GM12878 (cell line): Measurements from ENCODE around the gene SMIM43. TPM values are rescaled to one million over a fixed set of nuclear protein-coding genes. Genes with fewer than 3 reads are reported as not detected.

Source experiments
- ATAC-seq: fragments of 200-7000 bp; cut with Tn5 transposase; 3 replicates; pipeline ENCODE4 v1.9.1; 2020; ENCODE audit warnings: mild to moderate bottlenecking, moderate library complexity
- BruUV-seq: library from RNA; stranded (reverse); fragments of 400-500 nt; replicated peaks from 2 replicates; lab custom pipeline; 2021; lab: Mats Ljungman, UMichigan
- CTCF ChIA-PET: fragments of 300-600 bp; sonication (Branson Sonifier 250); formaldehyde crosslinking; extraction: SDS; loops from one replicate; lab custom pipeline; 2021; ENCODE audit warnings: inconsistent platforms; lab: Yijun Ruan, JAX
- POLR2A ChIA-PET: fragments of 350-600 bp; formaldehyde crosslinking; extraction: SDS; loops from one replicate; lab custom pipeline; 2021; ENCODE audit warnings: inconsistent platforms; lab: Charles Lee
- RAD21 ChIA-PET: fragments of 300-600 bp; sonication (Branson Sonifier 250); formaldehyde crosslinking; loops from one replicate; lab custom pipeline; 2023; ENCODE audit warnings: antibody characterized with exemption; ENCODE audit not compliant: unreplicated experiment; lab: Charles Lee
- SMC1A ChIA-PET: fragments of 300-600 bp; sonication (Branson Sonifier 250); formaldehyde crosslinking; loops from one replicate; lab custom pipeline; 2023; ENCODE audit not compliant: unreplicated experiment, uncharacterized antibody; lab: Charles Lee
- DNase-seq: peaks from one replicate; pipeline ENCODE4 v3.0.0-alpha.2; 2011; ENCODE audit warnings: low read depth, low spot score
- FAIRE-seq: peaks from 3 replicates; lab custom pipeline; 2011; peaks lifted over from hg19 to GRCh38; lab: Jason Lieb, UNC
- H2AFZ ChIP-seq: 2 replicates; pipeline ENCODE4 v1.6.0; 2011; ENCODE audit warnings: low read depth, low read length, control low read depth; ENCODE audit not compliant: control insufficient read depth
- H3K27ac ChIP-seq: 2 replicates; pipeline ENCODE4 v1.5.1; 2011; ENCODE audit warnings: control low read depth; ENCODE audit not compliant: control insufficient read depth, insufficient read depth
- H3K27me3 ChIP-seq, 2 experiments: replicated peaks in 1 of 2; 2 replicates each; pipeline versions ENCODE4 v1.6.0 to v1.6.1; 2011; ENCODE audit warnings: low read length in 1 of 2; ENCODE audit not compliant: control insufficient read depth in 2 of 2, insufficient read depth in 2 of 2
- H3K36me3 ChIP-seq, 2 experiments: 2 replicates each; pipeline ENCODE4 v1.5.1; 2011; ENCODE audit warnings: low read length in 1 of 2; ENCODE audit not compliant: control insufficient read depth in 2 of 2, insufficient read depth in 2 of 2
- H3K4me1 ChIP-seq: 2 replicates; pipeline ENCODE4 v1.6.1; 2011; ENCODE audit warnings: mild to moderate bottlenecking, low read length, moderate library complexity, mixed read lengths; ENCODE audit not compliant: control insufficient read depth, insufficient read depth
- H3K4me2 ChIP-seq: 2 replicates; pipeline ENCODE4 v1.6.0; 2011; ENCODE audit warnings: control low read depth; ENCODE audit not compliant: control insufficient read depth, insufficient read depth
- H3K4me3 ChIP-seq: fragments of 200-600 bp; sonication (generic); 2 replicates; pipeline ENCODE4 v1.5.1; 2016
- H3K79me2 ChIP-seq: 2 replicates; pipeline ENCODE4 v1.6.0; 2011; ENCODE audit warnings: low read length; ENCODE audit not compliant: control insufficient read depth, insufficient read depth
- H3K9ac ChIP-seq: 2 replicates; pipeline ENCODE4 v1.8.0; 2011; ENCODE audit warnings: low read length, control low read depth, mixed read lengths; ENCODE audit not compliant: control insufficient read depth, insufficient read depth
- H3K9me3 ChIP-seq: replicated peaks from 3 replicates; pipeline ENCODE4 v1.5.1; 2011; ENCODE audit warnings: mild to moderate bottlenecking, low read length; ENCODE audit not compliant: control insufficient read depth, insufficient read depth
- H4K20me1 ChIP-seq: 2 replicates; pipeline ENCODE4 v1.6.0; 2011; ENCODE audit not compliant: control insufficient read depth, insufficient read depth
- ASH2L ChIP-seq: fragments of 300-600, 200-600 bp; sonication (generic); IDR thresholded peaks from 2 replicates; pipeline ENCODE4 v1.6.1; 2017; ENCODE audit warnings: low read depth, mild to moderate bottlenecking, borderline replicate concordance
- BMI1 ChIP-seq: fragments of 450-650 bp; IDR thresholded peaks from 2 replicates; pipeline ENCODE4 v1.6.1; 2016; ENCODE audit warnings: mild to moderate bottlenecking, moderate library complexity, borderline replicate concordance
- KDM1A ChIP-seq: fragments of 200-600 bp; sonication (generic); IDR thresholded peaks from 2 replicates; pipeline ENCODE4 v1.6.1; 2016; ENCODE audit warnings: borderline replicate concordance
- MEF2A ChIP-seq: IDR thresholded peaks from 2 replicates; pipeline ENCODE4 v1.6.1; 2011; ENCODE audit warnings: low read depth, mild to moderate bottlenecking, low read length, moderate library complexity; ENCODE audit not compliant: insufficient read depth
- MYC ChIP-seq: IDR thresholded peaks from 2 replicates; pipeline ENCODE4 v1.6.1; 2011; ENCODE audit warnings: mild to moderate bottlenecking, low read length, moderate library complexity, inconsistent platforms; ENCODE audit not compliant: insufficient read depth, insufficient replicate concordance, insufficient read length, severe bottlenecking
- PRDM15 ChIP-seq: fragments of 450-650 bp; formaldehyde crosslinking; IDR thresholded peaks from 2 replicates; pipeline ENCODE4 v1.4.0; 2020; ENCODE audit warnings: mild to moderate bottlenecking, moderate library complexity
- RFX5 ChIP-seq: IDR thresholded peaks from 2 replicates; pipeline ENCODE4 v1.6.1; 2011; ENCODE audit warnings: low read depth, low read length, improper control_type of control experiment
- SMAD5 ChIP-seq: IDR thresholded peaks from 2 replicates; pipeline ENCODE4 v1.6.1; 2016; ENCODE audit warnings: antibody characterized with exemption, low read depth
- WGBS: methylation state at CpG from one replicate; pipeline ENCODE4 v1.1.6; 2016; ENCODE audit warnings: low lambda C conversion rate; ENCODE audit not compliant: insufficient replicate concordance, insufficient coverage; ENCODE audit errors: missing lambda C conversion rate; 5-methylcytosine and 5-hydroxymethylcytosine counted together
- in situ Hi-C: fragments of 300-500 bp; cut with MboI; formaldehyde crosslinking; loops from 9 replicates; pipeline ENCODE4 v1.14.3; 2018; ENCODE audit warnings: mixed read lengths
- intact Hi-C: fragments of 100-400 bp; cut with micrococcal nuclease; formaldehyde crosslinking; loops from one replicate; pipeline ENCODE4 v1.14.2; 2022; ENCODE audit not compliant: unreplicated experiment
- polyA plus RNA-seq, 11 experiments: library from polyadenylated mRNA; depleted of rRNA in 4 of 11; unstranded in 6 of 11; stranded (reverse) in 5 of 11; fragments of >200 nt; fragmentation: Nextera tagmentation in 4 of 11; fragmentation: Illumina TruSeq in 1 of 11; extraction: Ambion mirVana in 4 of 11; extraction: Trizol in 1 of 11; gene quantifications; 1 replicate in 1 of 11; 2 replicates in 10 of 11; pipeline versions ENCODE4 v1.2.1 to v1.2.3, GENCODE V29; 2011 to 2016; ENCODE audit warnings: inconsistent platforms in 2 of 11, missing spikeins in 2 of 11, low read depth in 1 of 11
- total RNA-seq, 4 experiments: library from RNA; depleted of rRNA in 3 of 4; stranded (reverse); fragments of >200 nt in 3 of 4; fragmentation: Illumina TruSeq in 1 of 4; extraction: Trizol in 1 of 4; gene quantifications; 2 replicates each; pipeline versions ENCODE4 v1.2.1 to v1.2.3, GENCODE V29; 2013 to 2021

Gene SMIM43
- total and polyA plus RNA-seq, 10 of the 15 experiments (the other 5 are each of a cell fraction or from before 2014, with no cell fraction given): 0.12 TPM; not detected in 9

DNA sequence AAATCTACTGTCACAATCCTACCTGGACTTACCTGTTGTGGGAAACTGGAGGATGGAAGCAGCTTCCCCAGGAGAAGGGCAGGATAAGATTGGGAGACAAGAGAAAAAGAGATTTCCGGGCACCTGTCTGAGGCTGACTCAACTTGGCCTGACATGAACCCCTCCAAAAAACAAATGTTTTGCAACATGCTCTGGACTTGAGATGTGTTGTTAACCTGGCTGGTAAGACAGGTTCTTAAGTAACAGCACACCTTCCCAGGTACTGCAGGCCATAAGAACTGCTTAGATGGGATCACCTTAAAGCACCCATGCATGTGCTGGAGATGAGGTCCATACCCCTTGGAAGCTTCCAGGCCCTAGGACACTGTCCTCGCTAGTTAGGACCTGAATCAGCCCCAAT, 4.4 kb upstream of the SMIM43 start (continued):
- TF ChIP-seq BMI1: no peak
- TF ChIP-seq, all 136 proteins: peak for 0

DNA sequence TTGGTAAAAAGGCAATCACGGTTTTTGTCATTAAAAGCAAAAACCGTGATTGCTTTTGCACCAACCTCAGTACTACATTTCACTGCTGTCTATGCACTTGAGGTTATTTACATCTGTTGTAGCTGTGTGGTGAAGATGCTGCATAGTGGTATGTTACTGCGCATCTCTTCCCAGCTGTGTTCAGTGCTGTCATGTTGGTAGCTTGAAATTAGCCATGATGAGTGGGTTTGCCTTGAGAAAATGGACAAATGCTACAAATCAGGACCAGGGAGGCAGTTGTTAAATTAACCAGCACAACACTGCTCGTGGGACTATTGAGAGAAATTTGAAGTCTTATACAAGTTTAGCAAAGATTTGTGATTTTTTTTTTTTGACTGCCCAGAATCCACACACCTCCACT, 2.2 kb upstream of the SMIM43 start:
- Histone ChIP-seq H3K4me1 (no peaks in the 10 kb centered on the region), H2AFZ (no peak overlapping the region), H3K4me2 (no peak overlapping the region), H3K36me3 (no peaks in the 10 kb centered on the region), H3K9ac (no peak overlapping the region), H3K79me2 (no peaks in the 10 kb centered on the region), H3K9me3 (no peaks in the 10 kb centered on the region; the same call in 2 of the 3 replicates), H3K27ac (no peak overlapping the region), H3K27me3 (peaks cover 1 to 5% of the 10 kb centered on the region in 2 experiments; a peak in 3 of 4 replicates), H4K20me1 (no peaks in the 10 kb centered on the region), H3K4me3 (no peak overlapping the region)
- TF ChIP-seq MYC (no peak), SMAD5 (no peak), RFX5 (no peak), MEF2A (no peak), KDM1A (no peak), PRDM15 (CRISPR knock-in tag) (no peak), ASH2L (no peak)
- ATAC-seq: no peak
- no peak for FAIRE-seq
- no peak for DNase-seq
- intact Hi-C loops: no loop called here
- RAD21 ChIA-PET: no interaction called here
- CTCF ChIA-PET: no interaction called here
- BruUV-seq: no TSS peak
- in situ Hi-C loops: no loop called here
- SMC1A ChIA-PET: interaction anchor here (6.4 kb wide), 1 partner anchor 11 kb away, joined by 36 read pairs; no protein-coding TSS in a partner anchor
- WGBS: 72% methylated on average over 4 of the region's 4 CpGs
- POLR2A ChIA-PET: no interaction called here
